Measurements from ENCODE around the gene TRAPPC11.

GRCh38 chr4:183721207-183722081 is 62.4 kb downstream of the TRAPPC11 start:
- TF ChIP-seq, protein P1, sequence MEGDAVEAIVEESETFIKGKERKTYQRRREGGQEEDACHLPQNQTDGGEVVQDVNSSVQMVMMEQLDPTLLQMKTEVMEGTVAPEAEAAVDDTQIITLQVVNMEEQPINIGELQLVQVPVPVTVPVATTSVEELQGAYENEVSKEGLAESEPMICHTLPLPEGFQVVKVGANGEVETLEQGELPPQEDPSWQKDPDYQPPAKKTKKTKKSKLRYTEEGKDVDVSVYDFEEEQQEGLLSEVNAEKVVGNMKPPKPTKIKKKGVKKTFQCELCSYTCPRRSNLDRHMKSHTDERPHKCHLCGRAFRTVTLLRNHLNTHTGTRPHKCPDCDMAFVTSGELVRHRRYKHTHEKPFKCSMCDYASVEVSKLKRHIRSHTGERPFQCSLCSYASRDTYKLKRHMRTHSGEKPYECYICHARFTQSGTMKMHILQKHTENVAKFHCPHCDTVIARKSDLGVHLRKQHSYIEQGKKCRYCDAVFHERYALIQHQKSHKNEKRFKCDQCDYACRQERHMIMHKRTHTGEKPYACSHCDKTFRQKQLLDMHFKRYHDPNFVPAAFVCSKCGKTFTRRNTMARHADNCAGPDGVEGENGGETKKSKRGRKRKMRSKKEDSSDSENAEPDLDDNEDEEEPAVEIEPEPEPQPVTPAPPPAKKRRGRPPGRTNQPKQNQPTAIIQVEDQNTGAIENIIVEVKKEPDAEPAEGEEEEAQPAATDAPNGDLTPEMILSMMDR (IDR thresholded peaks at IDR 0.05) = no peak
- no peak for TF ChIP-seq POLR2A (IDR thresholded peaks at IDR 0.05)
- TF ChIP-seq POLR2AphosphoS5 (IDR thresholded peaks at IDR 0.05) = no peak

All from breast epithelium (tissue), 3 donors.